ENCODE data around the gene ZNF467.

ZNF467 gene

DNA sequence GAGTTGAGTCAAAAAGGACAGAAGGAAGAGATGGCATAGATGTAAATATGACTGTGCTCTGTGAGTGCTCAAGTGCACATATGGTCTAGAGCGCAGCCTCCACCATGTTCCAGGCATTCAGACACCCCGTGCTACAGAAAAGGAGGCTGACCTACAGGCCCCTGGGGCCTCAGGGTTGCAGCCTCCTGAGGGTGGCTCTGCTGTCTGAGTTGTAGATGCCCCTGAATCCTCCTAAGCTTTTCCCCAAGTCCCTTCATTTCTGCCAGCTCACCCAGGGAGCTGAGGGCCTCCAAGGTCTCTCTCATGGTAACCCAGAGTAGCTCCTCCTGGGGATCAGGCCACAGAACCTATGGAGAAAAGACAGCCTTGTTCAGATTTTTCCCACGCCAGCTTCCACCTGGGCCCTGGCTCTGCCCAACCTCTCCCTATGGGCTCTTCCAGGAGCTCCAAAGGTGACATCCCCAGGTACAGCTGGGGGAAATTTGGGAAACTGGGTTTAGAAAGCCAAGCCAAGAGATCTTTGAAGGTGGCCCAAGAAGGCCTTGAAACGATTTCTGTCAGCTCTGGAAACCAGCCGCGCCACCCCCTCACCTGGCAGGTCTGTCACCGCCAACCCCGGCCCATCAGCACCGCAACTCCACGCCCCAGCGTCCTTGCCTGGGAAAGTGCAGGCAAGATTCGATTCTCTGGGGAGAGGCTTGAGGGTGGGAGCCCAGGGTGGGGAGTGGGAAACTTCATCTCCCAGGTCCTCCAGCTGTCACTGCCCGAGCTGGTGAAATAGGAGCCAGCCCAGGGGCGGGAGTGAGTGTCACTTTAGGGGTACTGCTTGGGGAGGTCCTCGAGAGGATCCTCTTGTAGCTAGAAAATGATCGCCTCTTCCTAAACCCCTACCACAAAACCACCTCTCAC, 2.4 kb downstream of the ZNF467 start:
- no peak for DNase-seq (ENCODE audit: low read depth)

DNA sequence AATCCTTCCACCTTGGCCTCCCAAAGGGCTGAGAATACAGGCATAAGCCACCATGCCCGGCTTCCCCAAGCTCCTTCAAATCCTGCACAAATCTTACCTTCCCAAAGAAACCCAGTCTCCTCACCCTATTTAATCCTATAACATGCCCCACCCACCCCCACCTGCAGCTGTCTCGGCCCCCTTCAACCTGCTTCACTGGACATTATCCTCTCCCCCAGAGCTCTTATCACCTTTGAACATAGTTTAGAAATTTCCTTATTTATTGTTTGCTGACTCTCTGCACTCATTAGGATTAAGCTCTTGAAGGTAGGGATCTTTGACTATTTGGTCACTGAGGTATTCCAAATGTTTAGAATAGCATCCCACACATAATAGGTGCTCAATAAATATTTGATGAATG, 3.5 kb downstream of the ZNF467 start:
- no peak for DNase-seq (ENCODE audit: low read depth)

DNA sequence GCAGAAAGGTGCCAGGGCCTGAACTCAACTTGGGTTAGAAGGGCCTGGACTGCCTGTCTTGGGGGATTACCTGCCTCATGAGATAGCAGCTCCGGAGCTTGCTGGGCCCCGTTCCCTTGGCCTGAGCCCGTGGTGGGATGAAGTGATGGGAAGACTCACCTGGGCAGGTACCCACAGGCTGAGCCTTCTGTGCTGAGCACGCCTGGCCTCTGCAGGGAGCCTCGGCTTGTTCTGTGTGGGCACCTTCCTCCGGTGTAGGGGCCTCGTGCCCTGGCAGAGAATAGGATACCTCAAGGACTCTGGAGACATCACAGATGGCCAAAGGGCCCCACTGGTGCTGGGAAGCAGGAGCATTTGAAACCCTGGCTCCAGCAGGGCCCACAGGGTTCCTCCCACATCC, 4.5 kb downstream of the ZNF467 start:
- no peak for DNase-seq (ENCODE audit: low read depth)

DNA sequence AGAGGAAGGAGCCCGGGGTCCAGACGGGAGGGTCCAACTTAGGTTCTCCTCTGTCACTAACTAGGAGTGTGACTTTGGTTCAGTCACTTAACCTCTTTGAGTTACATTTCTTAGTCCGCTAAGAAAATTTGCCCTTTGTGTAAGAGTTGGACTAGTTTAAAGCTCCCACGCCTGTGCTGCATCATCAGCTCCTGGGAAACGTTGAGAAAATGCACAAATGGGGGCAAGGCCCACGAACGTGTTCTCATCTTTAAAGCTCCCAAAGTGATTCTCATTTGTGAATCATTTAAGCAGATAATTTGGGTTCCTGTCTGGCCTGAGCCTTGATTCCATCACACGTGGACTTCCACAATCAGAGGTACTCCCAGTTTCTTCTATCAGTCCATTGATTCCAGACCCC, 6.3 kb downstream of the ZNF467 start:
- DNase-seq (ENCODE audit: low read depth) = no peak

DNA sequence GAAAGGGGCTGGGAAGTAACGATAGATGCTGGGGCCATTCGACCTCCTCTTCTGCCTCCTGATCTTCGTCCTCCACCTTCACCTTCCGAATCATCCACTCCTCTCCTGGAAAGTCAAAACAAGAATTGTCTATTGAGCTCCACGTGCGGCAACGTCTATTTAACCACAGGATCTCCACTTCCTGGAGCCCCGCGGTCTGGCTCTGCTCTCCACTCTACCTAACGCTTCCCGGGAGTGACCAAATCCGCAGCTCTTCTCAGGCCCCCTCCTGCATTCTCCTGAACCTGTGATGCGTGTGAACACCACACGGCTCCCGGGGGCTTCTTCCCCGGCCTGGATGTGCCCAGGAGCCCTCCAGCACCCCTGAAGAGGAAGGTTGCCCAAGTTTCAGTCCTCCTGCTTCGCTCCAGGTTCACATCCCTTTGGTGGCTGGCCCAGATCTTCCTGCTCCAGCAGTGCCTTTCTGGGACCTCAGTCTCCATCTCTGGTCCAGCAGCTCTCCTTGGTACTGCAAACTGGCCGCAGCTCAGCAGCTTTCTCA, 7.2 kb downstream of the ZNF467 start:
- no peak for DNase-seq (ENCODE audit: low read depth)

DNA sequence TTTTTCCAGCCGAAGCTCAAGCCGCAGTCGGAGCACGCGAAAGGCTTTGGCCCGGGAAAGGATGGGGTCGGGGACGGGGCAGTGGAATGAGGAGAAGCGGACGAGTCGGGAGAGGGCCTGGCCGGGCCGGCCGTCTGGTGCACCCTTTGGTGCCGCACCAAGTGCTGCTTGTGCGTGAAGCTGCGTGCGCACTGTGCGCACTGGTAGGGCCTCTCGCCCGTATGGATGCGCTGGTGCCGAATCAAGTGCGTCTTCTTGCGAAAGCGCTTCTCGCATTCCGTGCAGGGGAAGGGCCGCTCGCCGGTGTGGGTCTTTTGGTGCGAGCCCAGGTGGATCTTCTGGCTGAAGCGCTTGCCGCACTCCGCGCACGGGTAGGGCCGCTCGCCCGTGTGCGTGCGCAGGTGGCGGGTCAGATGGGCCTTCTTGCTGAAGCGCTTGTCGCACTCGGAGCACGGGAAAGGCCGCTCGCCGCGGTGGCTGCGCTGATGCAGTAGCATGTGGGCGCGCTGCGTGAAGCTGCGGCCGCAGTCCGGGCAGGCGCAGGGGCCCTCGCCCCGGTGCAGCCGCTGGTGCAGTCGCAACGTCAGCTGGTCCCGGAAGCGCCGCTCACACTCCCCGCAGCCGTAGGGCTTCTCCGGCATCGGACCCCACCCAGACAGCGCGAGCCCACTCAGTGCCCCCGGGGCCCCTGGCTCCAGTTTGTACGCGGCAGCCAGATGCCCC, 7.8 kb downstream of the ZNF467 start:
- no peak for DNase-seq (ENCODE audit: low read depth)

DNA sequence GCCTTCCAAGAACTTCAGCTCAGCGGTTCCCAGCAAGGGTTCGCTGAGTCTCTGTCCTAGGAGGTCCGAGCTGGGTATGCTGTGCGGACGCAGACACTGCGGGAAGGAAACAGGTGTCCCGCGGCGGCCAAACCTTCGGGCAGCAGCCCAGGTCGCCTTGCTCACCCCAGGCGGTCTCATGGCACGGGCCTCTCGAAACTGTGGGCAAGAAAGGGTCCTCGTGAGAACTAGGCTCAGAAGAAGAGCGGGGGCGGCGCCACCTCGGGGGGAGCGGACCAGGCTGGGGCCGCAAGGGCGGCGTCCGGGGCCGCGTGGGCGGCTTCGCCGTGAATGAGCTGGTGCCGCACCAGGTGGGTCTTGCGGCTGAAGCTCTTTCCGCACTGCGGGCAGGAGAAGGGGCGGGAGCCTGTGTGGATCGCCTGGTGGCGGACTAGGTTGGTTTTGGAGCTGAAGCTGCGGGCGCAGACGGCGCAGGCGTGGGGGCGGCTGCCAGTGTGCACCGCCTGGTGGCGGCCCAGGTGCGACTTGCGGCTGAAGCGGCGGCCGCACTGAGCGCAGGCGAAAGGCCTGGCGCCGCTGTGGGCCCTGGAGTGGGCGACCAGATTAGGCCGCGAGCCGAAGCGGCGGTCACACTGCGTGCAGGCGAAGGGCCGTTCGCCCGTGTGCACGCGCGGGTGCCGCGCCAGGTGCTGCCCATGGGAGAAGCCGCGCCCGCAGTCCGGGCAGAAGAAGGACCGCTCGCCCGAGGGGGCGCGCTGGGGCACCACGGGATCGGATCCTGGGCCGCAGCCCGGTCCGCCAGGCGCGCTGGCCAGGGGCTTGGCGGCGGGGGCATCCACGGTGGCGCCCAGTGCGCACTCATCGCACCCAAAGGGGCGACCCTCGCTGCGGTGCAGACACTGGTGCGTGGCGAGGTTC, 8.6 kb downstream of the ZNF467 start:
- DNase-seq (ENCODE audit: low read depth) = no peak

DNA sequence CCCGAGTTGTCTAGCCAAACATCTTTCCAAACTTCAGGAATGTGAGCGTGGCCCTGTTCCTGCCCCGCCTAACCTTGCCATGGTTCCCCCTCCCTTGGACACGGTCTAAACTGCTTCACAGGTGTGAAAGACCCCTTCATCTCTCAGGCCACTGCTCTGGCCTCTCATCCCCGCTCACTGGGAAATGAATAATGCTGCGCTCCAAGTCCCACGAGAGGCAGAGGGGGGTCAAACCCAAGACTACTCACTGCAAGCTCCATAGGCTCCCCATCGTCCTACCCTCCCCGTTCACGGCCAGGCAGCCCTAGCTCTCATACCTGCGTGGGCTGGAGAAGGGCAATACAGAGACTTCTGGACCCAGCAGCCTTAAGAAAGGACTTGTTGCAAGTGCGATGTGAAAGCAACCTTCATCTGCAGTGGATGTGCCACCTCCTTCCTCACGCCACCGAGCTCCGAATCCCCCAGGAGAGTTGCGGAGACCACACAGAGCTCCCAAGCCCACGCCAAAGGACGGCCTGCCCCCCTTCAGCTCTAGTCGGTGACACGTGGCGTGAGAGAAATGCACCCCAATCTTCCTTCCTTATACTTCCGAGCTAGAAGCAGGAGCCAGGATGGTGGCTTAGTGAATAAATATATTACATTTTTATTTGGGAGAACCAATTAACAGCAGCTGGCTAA, 9.7 kb downstream of the ZNF467 start:
- no peak for DNase-seq (ENCODE audit: low read depth)

DNA sequence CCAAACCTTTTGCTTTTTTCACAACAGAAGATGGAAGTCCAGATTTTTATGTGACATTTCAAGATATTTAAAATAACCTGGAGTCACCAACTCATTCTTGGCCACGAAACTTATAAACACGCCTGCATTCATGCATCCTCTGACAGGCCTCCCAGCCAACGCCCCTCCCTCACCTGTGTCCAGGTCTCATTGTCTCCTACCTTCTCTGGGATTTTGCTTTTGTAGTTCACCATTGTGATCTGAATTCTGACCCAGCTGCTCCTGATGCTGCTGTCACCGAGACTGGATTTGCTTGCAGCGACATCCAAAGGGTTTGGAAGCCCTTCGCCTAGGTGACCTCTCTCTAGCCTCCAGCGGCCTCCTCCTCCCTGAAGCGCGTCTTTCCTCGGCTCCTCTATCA, 10.8 kb downstream of the ZNF467 start:
- no peak for DNase-seq (ENCODE audit: low read depth)

DNA sequence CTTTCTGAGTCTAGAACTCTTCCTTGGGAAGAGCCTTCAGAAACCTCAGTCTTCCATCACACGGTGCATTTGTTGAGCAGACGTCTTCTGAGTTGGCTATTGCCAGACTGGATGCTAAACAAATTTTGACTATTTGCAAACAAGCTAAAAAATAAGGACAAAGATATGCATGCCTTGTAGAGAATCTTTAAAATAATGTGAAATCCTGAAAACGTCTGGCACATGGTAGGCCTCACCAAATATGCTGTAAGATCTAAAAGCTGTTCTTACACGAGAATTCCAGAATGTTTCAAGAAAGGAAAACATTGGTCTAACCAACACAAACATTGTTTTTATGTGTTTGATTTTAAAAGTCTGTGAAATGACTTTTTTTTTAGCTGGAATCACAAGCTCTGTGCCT, 11.3 kb downstream of the ZNF467 start:
- DNase-seq (ENCODE audit: low read depth) = no peak

DNA sequence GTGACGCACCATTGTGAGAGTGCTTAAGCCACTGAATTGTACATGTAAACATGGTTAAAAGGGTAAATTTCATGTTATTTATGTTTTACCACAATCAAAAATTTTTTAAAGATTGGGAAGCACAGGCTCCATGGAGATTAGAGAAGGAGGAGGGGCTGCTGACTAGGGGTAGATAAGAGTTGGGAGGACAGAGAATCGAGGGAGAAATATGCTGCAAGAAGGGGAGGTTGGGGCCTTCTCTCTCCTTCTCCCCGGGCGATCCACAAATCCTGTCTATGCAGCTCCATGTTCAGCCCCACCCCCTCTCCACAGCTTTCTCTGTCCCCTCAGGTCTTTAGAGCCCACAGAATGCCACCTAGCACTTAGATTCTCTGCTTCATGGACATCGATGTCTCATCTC, 12.1 kb downstream of the ZNF467 start:
- DNase-seq (ENCODE audit: low read depth) = no peak

DNA sequence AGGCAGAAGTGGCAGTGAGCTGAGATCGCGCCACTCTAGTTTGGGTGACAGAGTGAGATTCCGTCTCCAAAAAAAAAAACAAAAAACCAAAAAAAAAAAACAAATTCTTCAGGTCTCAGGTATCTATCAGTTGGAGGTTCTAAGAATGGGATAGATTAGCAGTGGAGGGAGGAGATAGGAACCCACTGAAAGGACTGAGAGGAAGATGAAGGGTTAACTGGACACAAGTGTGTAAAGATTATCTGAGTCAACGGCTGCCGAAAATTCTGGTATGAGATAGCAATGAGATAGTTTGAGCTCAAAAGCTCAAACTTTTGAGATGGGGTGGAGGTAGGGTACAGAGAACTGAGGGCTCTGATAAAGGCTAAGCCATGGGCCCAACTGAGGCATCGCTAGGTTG, 12.8 kb downstream of the ZNF467 start:
- no peak for DNase-seq (ENCODE audit: low read depth)

DNA sequence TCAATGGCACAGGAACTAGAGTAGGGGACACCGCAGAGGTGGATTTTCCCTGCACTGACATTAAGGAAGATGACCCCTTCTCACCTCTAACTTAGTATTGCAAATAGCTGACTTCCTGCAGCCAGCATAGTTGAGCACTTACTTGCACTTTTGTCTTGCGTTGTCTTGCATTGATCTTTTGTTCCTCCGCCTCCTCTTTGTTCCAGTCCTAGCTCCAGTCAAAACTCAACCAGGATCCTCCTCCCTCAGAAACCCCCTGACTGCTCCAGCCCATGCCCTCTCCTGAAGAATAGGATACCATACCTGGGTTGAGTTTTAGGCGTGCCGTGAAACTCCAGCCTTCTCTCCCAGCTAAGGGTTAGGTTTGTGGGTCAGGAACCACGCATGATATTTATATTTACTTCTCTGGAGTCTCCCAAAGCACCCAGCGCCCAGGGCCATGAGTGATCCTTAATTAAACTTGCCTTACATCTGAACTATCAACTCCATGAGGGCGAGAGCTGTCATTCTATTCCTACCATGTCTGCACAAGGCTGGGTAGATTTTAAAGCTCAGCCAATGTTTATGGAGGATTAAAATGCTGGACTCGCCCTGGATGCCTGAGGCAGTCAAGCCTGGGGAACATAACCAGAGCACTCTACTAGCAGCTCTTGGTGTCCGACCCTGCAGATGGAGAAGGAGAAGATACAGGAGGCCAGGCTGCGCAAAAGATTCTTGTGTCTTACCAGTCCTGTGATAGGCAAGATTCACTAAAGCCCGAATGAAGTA, 14.1 kb downstream of the ZNF467 start:
- DNase-seq (ENCODE audit: low read depth) = no peak

DNA sequence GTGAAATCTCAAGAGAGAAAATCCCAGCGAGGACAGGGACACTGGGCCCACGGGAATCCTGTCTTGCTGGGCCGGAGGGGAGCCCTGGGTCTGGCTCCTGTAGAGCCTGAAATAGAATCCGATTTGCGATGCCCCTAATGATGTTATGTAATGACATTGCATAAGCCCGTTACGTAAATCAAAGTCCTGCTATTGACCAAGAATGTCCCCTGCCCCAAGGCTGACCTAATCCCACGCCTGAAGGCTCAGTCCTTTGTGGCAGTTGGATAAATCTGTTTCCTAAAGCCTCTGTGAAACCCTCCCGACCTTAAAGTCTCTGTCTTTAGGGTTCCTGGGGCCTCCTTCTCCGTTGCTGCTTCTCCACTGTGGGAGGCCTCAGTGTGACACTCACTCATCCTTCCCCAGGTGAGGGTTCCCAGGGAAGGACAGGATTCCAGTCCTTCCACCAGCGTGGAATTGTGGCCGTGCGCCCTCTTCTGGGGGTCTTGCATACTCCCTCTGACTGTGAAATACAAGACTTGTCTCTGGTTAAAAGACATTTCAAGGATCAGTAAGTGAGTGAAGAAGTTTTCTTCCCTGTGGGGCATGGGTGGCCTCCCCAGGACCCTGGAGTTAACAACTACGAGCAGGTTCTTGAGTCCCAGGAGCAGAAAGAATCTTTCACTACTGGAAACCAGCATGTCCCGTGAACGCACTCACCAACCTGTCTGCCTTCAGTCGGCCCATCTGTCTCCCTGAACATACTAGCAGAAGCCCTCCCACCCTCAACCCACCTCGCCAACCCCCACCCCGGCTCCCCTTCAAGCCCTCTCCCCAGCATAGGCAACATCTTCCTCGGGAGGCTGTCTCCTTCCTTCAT, 19.8 kb downstream of the ZNF467 start:
- no peak for DNase-seq (ENCODE audit: low read depth)

DNA sequence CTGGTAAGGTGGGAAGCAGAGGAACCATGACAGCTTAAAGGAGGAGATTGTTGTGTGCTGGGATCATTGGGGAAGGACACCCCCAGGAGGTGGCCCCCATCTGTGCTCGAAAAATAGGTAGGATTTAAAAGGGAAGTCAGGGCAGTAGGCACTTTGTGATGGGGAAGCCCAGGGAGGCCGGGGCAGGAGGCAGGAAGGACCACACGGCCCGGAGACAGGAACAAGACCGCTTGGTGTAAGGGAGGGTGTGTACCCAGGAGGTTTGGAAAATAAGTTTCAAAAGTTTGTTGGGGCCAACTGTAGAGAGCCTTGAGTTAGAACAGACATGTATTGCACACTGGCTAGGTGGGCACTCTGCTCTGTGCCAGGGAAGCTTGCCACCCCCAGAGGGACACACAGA, 20.7 kb downstream of the ZNF467 start:
- no peak for DNase-seq (ENCODE audit: low read depth)

DNA sequence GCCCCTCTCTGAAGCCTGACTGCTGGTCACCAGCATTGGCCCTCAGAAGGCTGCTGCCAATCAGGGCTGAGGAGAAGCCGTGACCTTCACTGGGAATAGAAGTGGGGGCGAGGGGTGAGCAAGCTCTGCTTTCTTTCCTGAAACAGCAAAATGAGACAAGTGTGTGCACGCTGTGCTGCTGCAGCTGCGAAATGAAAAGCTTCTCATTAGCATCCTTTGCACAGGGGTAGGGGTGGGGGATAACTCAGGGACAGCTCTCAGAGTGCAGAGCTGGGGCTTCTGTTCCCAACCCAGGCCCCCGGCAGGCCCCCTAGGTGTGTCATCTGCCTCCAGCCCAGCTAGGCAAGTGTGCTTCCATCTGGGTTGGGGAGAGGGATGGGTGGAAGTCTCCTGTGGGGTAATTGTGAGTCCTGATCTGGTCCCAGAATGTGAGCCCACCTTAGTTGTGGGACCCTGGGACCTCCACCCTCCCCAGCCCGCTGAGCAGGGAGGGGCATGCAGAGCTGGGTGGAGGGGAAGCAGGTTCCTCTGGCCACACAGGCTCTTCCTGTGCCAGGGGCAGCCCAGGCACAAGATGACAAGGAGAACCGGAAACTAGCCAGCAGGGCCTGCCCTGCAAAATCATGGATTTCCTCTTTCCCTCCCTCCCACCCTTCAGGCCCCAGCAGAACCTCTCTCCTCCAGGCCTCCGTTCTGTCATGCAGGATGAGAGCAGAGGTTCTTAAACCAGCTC, 22.2 kb downstream of the ZNF467 start:
- no peak for DNase-seq (ENCODE audit: low read depth)

DNA sequence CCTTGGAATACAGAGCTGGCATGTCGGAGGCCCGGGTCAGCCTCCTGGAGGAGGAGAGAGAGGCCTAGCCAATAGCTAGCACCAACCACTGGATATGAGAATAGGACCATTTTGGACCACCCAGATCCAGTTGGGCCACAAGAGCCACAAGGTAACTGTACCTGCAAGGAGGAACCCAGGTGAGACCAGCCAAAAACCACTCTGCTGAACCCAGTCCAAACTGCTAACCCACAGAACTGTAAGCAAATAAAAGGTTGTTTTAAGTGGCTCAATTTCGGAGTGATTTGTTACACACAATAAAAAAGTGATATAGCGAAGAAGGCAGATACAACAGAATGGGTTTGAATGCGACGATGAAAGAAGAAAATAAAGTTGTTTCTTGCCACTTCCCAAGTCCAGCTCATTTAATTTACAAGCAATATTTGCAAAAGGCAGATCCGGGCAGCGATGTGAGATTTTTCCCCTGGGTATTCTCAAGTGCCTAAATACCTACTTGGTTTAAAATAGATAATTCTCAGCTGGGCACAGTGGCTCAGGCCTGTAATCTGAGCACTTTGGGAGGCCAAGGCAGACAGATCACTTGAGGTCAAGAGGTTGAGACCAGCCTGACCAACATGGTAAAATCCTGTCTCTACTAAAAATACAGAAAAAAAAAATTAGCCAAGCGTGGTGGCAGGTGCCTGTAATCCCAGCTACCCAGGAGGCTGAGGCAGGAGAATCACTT, 23.1 kb downstream of the ZNF467 start:
- DNase-seq (ENCODE audit: low read depth) = no peak

DNA sequence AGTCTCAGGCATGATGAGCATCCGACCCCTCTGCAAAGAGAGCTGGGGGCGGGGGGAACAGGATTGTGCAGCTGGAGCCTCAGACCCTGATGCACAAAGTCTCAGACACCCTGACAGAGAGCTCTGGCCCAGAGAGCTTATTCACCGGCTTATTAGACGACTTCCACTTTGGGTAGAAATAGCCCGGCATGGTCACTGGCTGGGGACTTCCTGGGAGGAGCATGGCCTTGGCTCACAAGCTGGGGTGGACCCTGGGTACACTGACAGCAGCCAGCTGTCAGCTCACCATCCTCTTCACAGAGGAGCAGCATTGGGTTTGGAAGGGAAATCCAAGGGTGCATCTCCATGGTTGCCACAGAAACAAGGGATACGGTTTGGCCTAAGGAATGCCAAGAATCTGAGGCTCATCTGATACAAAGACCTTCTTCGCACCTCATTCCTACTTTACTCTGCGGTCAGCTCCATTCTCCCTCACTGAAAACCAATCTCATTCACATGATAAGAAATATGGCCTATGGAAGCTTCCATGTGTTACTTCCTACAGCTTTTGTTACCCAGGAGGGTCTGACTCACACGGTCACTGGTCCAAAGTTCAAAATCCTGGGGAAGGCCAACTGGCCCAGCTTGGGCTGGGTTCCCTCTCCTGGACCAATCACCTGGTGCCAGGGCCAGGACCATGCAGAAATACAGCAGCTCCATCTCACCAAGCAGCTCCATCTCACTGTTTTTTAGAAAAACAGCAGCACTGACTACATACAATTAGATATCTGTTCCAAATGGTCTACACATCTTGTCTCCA, 25.1 kb downstream of the ZNF467 start:
- no peak for DNase-seq (ENCODE audit: low read depth)

Measured in stimulated activated CD8-positive, alpha-beta memory T cell treated with anti-CD3 and anti-CD28 coated beads, Interleukin-15, amount 100 ng/mL, for 1 hour (primary cell).